ENCODE data around the gene RAB1B.

- TF ChIP-seq CTCF (IDR thresholded peaks at IDR 0.05; ENCODE audit: low read depth, low read length, missing input control): no peak
- no peak for TF ChIP-seq TAF1 (conservative IDR thresholded peaks at IDR 0.05)
- TF ChIP-seq YY1 (IDR thresholded peaks at IDR 0.05): no peak
- no peak for TF ChIP-seq RXRA (IDR thresholded peaks at IDR 0.05)
- TF ChIP-seq EGR1 (IDR thresholded peaks at IDR 0.05; ENCODE audit: low read depth in 2 of 2): no peak
- TF ChIP-seq NR2F2 (IDR thresholded peaks at IDR 0.05): no peak
- TF ChIP-seq, protein P1, sequence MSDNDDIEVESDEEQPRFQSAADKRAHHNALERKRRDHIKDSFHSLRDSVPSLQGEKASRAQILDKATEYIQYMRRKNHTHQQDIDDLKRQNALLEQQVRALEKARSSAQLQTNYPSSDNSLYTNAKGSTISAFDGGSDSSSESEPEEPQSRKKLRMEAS (IDR thresholded peaks at IDR 0.05): no peak
- TF ChIP-seq HNF4A (conservative IDR thresholded peaks at IDR 0.05): no peak
- TF ChIP-seq JUND (IDR thresholded peaks at IDR 0.05): no peak
- no peak for TF ChIP-seq RAD21 (IDR thresholded peaks at IDR 0.05)
Measured at GRCh38 chr11:66266378-66267038, 1.9 kb upstream of the RAB1B start.
